GM12878 (cell line): ENCODE results near the gene ATG9A. TPM values are rescaled to one million over a fixed set of nuclear protein-coding genes. Genes with fewer than 3 reads are reported as not detected.

ENCODE experiments used
- ATAC-seq: fragments of 200-7000 bp; cut with Tn5 transposase; 3 replicates; pipeline ENCODE4 v1.9.1; 2020; ENCODE audit warnings: mild to moderate bottlenecking, moderate library complexity
- BruUV-seq: library from RNA; stranded (reverse); fragments of 400-500 nt; replicated peaks from 2 replicates; lab custom pipeline; 2021; lab: Mats Ljungman, UMichigan
- CTCF ChIA-PET: fragments of 300-600 bp; sonication (Branson Sonifier 250); formaldehyde crosslinking; extraction: SDS; loops from one replicate; lab custom pipeline; 2021; ENCODE audit warnings: inconsistent platforms; lab: Yijun Ruan, JAX
- POLR2A ChIA-PET: fragments of 350-600 bp; formaldehyde crosslinking; extraction: SDS; loops from one replicate; lab custom pipeline; 2021; ENCODE audit warnings: inconsistent platforms; lab: Charles Lee
- RAD21 ChIA-PET: fragments of 300-600 bp; sonication (Branson Sonifier 250); formaldehyde crosslinking; loops from one replicate; lab custom pipeline; 2023; ENCODE audit warnings: antibody characterized with exemption; ENCODE audit not compliant: unreplicated experiment; lab: Charles Lee
- SMC1A ChIA-PET: fragments of 300-600 bp; sonication (Branson Sonifier 250); formaldehyde crosslinking; loops from one replicate; lab custom pipeline; 2023; ENCODE audit not compliant: unreplicated experiment, uncharacterized antibody; lab: Charles Lee
- DNase-seq: peaks from one replicate; pipeline ENCODE4 v3.0.0-alpha.2; 2011; ENCODE audit warnings: low read depth, low spot score
- FAIRE-seq: peaks from 3 replicates; lab custom pipeline; 2011; peaks lifted over from hg19 to GRCh38; lab: Jason Lieb, UNC
- H2AFZ ChIP-seq: 2 replicates; pipeline ENCODE4 v1.6.0; 2011; ENCODE audit warnings: low read depth, low read length, control low read depth; ENCODE audit not compliant: control insufficient read depth
- H3K27ac ChIP-seq: 2 replicates; pipeline ENCODE4 v1.5.1; 2011; ENCODE audit warnings: control low read depth; ENCODE audit not compliant: control insufficient read depth, insufficient read depth
- H3K27me3 ChIP-seq, 2 experiments: replicated peaks in 1 of 2; 2 replicates each; pipeline versions ENCODE4 v1.6.0 to v1.6.1; 2011; ENCODE audit warnings: low read length in 1 of 2; ENCODE audit not compliant: control insufficient read depth in 2 of 2, insufficient read depth in 2 of 2
- H3K36me3 ChIP-seq, 2 experiments: 2 replicates each; pipeline ENCODE4 v1.5.1; 2011; ENCODE audit warnings: low read length in 1 of 2; ENCODE audit not compliant: control insufficient read depth in 2 of 2, insufficient read depth in 2 of 2
- H3K4me1 ChIP-seq: 2 replicates; pipeline ENCODE4 v1.6.1; 2011; ENCODE audit warnings: mild to moderate bottlenecking, low read length, moderate library complexity, mixed read lengths; ENCODE audit not compliant: control insufficient read depth, insufficient read depth
- H3K4me2 ChIP-seq: 2 replicates; pipeline ENCODE4 v1.6.0; 2011; ENCODE audit warnings: control low read depth; ENCODE audit not compliant: control insufficient read depth, insufficient read depth
- H3K4me3 ChIP-seq: fragments of 200-600 bp; sonication (generic); 2 replicates; pipeline ENCODE4 v1.5.1; 2016
- H3K79me2 ChIP-seq: 2 replicates; pipeline ENCODE4 v1.6.0; 2011; ENCODE audit warnings: low read length; ENCODE audit not compliant: control insufficient read depth, insufficient read depth
- H3K9ac ChIP-seq: 2 replicates; pipeline ENCODE4 v1.8.0; 2011; ENCODE audit warnings: low read length, control low read depth, mixed read lengths; ENCODE audit not compliant: control insufficient read depth, insufficient read depth
- H3K9me3 ChIP-seq: replicated peaks from 3 replicates; pipeline ENCODE4 v1.5.1; 2011; ENCODE audit warnings: mild to moderate bottlenecking, low read length; ENCODE audit not compliant: control insufficient read depth, insufficient read depth
- H4K20me1 ChIP-seq: 2 replicates; pipeline ENCODE4 v1.6.0; 2011; ENCODE audit not compliant: control insufficient read depth, insufficient read depth
- CBX5 ChIP-seq: sonication (generic); IDR thresholded peaks from 2 replicates; pipeline ENCODE4 v1.6.1; 2016; ENCODE audit warnings: low read depth, moderate library complexity, mild to moderate bottlenecking, inconsistent platforms
- CTCF ChIP-seq, 3 experiments: IDR thresholded peaks in 2 of 3; conservative IDR thresholded peaks in 1 of 3; 2 replicates each; pipeline ENCODE4 v1.5.1; 2011; ENCODE audit warnings: low read depth in 3 of 3, low read length in 3 of 3, mild to moderate bottlenecking in 3 of 3, control low read depth in 2 of 3, moderate library complexity in 2 of 3, inconsistent platforms in 1 of 3, mixed read lengths in 1 of 3; ENCODE audit not compliant: control insufficient read depth in 2 of 3, insufficient read depth in 1 of 3; ENCODE audit errors: extremely low read depth in 1 of 3
- E4F1 ChIP-seq: fragments of 450-650 bp; IDR thresholded peaks from 2 replicates; pipeline ENCODE4 v1.6.1; 2018; ENCODE audit warnings: borderline replicate concordance, mild to moderate bottlenecking; ENCODE audit not compliant: partially characterized antibody
- EGR1 ChIP-seq, 2 experiments: IDR thresholded peaks; 1 replicate in 1 of 2; 2 replicates in 1 of 2; pipeline ENCODE4 v1.6.1; 2011 to 2012; ENCODE audit warnings: low read depth in 2 of 2, low read length in 2 of 2, borderline replicate concordance in 1 of 2, mild to moderate bottlenecking in 1 of 2, moderate library complexity in 1 of 2
- FOS ChIP-seq: IDR thresholded peaks from 3 replicates; pipeline ENCODE4 v1.6.1; 2011; ENCODE audit warnings: borderline replicate concordance; ENCODE audit not compliant: insufficient read length; ENCODE audit errors: extremely low read depth
- ZNF24 ChIP-seq: fragments of 450-650 bp; IDR thresholded peaks from 2 replicates; pipeline ENCODE4 v1.6.1; 2017; ENCODE audit warnings: antibody characterized with exemption, mild to moderate bottlenecking
- WGBS: methylation state at CpG from one replicate; pipeline ENCODE4 v1.1.6; 2016; ENCODE audit warnings: low lambda C conversion rate; ENCODE audit not compliant: insufficient replicate concordance, insufficient coverage; ENCODE audit errors: missing lambda C conversion rate; 5-methylcytosine and 5-hydroxymethylcytosine counted together
- in situ Hi-C: fragments of 300-500 bp; cut with MboI; formaldehyde crosslinking; loops from 9 replicates; pipeline ENCODE4 v1.14.3; 2018; ENCODE audit warnings: mixed read lengths
- intact Hi-C: fragments of 100-400 bp; cut with micrococcal nuclease; formaldehyde crosslinking; loops from one replicate; pipeline ENCODE4 v1.14.2; 2022; ENCODE audit not compliant: unreplicated experiment
- polyA plus RNA-seq, 11 experiments: library from polyadenylated mRNA; depleted of rRNA in 4 of 11; unstranded in 6 of 11; stranded (reverse) in 5 of 11; fragments of >200 nt; fragmentation: Nextera tagmentation in 4 of 11; fragmentation: Illumina TruSeq in 1 of 11; extraction: Ambion mirVana in 4 of 11; extraction: Trizol in 1 of 11; gene quantifications; 1 replicate in 1 of 11; 2 replicates in 10 of 11; pipeline versions ENCODE4 v1.2.1 to v1.2.3, GENCODE V29; 2011 to 2016; ENCODE audit warnings: inconsistent platforms in 2 of 11, missing spikeins in 2 of 11, low read depth in 1 of 11
- total RNA-seq, 4 experiments: library from RNA; depleted of rRNA in 3 of 4; stranded (reverse); fragments of >200 nt in 3 of 4; fragmentation: Illumina TruSeq in 1 of 4; extraction: Trizol in 1 of 4; gene quantifications; 2 replicates each; pipeline versions ENCODE4 v1.2.1 to v1.2.3, GENCODE V29; 2013 to 2021

ATG9A gene
- total and polyA plus RNA-seq, 10 of the 15 experiments (the other 5 are each of a cell fraction or from before 2014, with no cell fraction given), result 0.16 to 37.5 (median 14.6) TPM; not detected in 1

GRCh38 chr2:219252900-219253752 is 23.7 kb upstream of the ATG9A start, which contains the start of gene TUBA4B (continued):
- no peak for TF ChIP-seq E4F1
- no peak for TF ChIP-seq FOS
- no peak for TF ChIP-seq ZNF24
- TF ChIP-seq CBX5, result no peak

GRCh38 chr2:219252570-219252899 is 23.1 kb upstream of the ATG9A start:
- no peak for DNase-seq
- peak overlapping the region; percentile 77 for H3K27ac ChIP-seq
- H3K4me3 ChIP-seq, result peak overlapping the region; percentile 86
- ChIA-PET POLR2A (interaction anchor here (0.5 to 9.0 kb wide), 23 partner anchors 10 to 1884 kb away, joined by 3 to 160 read pairs (median 4); partner anchors contain the start of genes ANKZF1, ATG9A, CNPPD1 and DNAJB2), SMC1A (interaction anchor here (0.6 to 8.6 kb wide), 10 partner anchors 11 to 399 kb away, joined by 3 to 98 read pairs (median 6); partner anchors contain the start of genes ANKZF1, ATG9A, CNPPD1 and DNAJB2), CTCF (interaction anchor here (0.6 to 6.1 kb wide), 8 partner anchors 9 to 983 kb away, joined by 3 to 65 read pairs (median 4); partner anchors contain the start of genes AAMP, ANKZF1, ATG9A and DNAJB2), RAD21 (interaction anchor here (1.1 to 5.1 kb wide), 5 partner anchors 9 to 82 kb away, joined by 3 to 53 read pairs (median 6); partner anchors contain the start of gene DNAJB2)
- 1% methylated on average over 9 of the region's 9 CpGs for WGBS
- FAIRE-seq, result no peak
- H3K4me2 ChIP-seq, result peak overlapping the region; percentile 92
- no peak; the same call in 2 of the 3 replicates for ATAC-seq
- TF ChIP-seq CTCF (IDR thresholded peaks at IDR 0.05 in 2 of 3, conservative IDR thresholded peaks at IDR 0.05 in 1 of 3; ENCODE audit: control insufficient read depth in 2 of 3, extremely low read depth in 1 of 3, insufficient read depth in 1 of 3, low read depth in 3 of 3, low read length in 3 of 3) (no peak), EGR1 (IDR thresholded peaks at IDR 0.05; ENCODE audit: borderline replicate concordance in 1 of 2, low read depth in 2 of 2, low read length in 2 of 2) (peak in 1 of 2 experiments; percentile 83; a peak in 2 of 3 replicates)
- no peaks in the 10 kb centered on the region for H3K9me3 ChIP-seq
- 0 out of 2 replicates have a peak, but pooled peaks cover 4% of the 10 kb centered on the region for H4K20me1 ChIP-seq
- intact Hi-C loops, result loop anchor here (2.0 kb wide), 2 partner anchors 24 to 76 kb away; partner anchors contain the start of genes ANKZF1, ATG9A and CNPPD1
- no peaks in the 10 kb centered on the region for H3K27me3 ChIP-seq
- peaks cover 12 to 17% of the 10 kb centered on the region in 2 experiments for H3K36me3 ChIP-seq
- BruUV-seq, result no TSS peak
- H3K4me1 ChIP-seq, result peaks cover 33% of the 10 kb centered on the region
- in situ Hi-C loops, result no loop called here
- peak overlapping the region; percentile 59 for H2AFZ ChIP-seq
- peaks cover 45% of the 10 kb centered on the region for H3K79me2 ChIP-seq
- peak overlapping the region; percentile 86 for H3K9ac ChIP-seq
